PFSK-1 (cell line): ENCODE data around the gene KCNS3.

Experiments
- POLR2AphosphoS5 ChIP-seq: IDR thresholded peaks from 2 replicates; pipeline ENCODE4 v1.6.1; 2012; ENCODE audit warnings: low read depth, mild to moderate bottlenecking, control low read depth, low read length, moderate library complexity
- SIN3A ChIP-seq: IDR thresholded peaks from 2 replicates; pipeline ENCODE4 v1.6.1; 2012; ENCODE audit warnings: mild to moderate bottlenecking, low read length, moderate library complexity, borderline replicate concordance; ENCODE audit not compliant: insufficient read depth
- TF ChIP-seq, protein P1 (sequence below), 2 experiments: IDR thresholded peaks; 2 replicates each; pipeline versions ENCODE4 v1.6.1 to v1.8.0; 2011 to 2012; ENCODE audit warnings: low read depth in 2 of 2, low read length in 2 of 2, control low read depth in 1 of 2, inconsistent platforms in 1 of 2, mild to moderate bottlenecking in 1 of 2, moderate library complexity in 1 of 2; ENCODE audit not compliant: insufficient read depth in 1 of 2

- TF ChIP-seq POLR2AphosphoS5 (no peak), SIN3A (no peak)
- TF ChIP-seq, protein P1, sequence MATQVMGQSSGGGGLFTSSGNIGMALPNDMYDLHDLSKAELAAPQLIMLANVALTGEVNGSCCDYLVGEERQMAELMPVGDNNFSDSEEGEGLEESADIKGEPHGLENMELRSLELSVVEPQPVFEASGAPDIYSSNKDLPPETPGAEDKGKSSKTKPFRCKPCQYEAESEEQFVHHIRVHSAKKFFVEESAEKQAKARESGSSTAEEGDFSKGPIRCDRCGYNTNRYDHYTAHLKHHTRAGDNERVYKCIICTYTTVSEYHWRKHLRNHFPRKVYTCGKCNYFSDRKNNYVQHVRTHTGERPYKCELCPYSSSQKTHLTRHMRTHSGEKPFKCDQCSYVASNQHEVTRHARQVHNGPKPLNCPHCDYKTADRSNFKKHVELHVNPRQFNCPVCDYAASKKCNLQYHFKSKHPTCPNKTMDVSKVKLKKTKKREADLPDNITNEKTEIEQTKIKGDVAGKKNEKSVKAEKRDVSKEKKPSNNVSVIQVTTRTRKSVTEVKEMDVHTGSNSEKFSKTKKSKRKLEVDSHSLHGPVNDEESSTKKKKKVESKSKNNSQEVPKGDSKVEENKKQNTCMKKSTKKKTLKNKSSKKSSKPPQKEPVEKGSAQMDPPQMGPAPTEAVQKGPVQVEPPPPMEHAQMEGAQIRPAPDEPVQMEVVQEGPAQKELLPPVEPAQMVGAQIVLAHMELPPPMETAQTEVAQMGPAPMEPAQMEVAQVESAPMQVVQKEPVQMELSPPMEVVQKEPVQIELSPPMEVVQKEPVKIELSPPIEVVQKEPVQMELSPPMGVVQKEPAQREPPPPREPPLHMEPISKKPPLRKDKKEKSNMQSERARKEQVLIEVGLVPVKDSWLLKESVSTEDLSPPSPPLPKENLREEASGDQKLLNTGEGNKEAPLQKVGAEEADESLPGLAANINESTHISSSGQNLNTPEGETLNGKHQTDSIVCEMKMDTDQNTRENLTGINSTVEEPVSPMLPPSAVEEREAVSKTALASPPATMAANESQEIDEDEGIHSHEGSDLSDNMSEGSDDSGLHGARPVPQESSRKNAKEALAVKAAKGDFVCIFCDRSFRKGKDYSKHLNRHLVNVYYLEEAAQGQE (IDR thresholded peaks at IDR 0.05; ENCODE audit: insufficient read depth in 1 of 2, low read depth in 2 of 2, low read length in 2 of 2): no peak
Observed at GRCh38 chr2:17894556-17894955, 16.1 kb downstream of the KCNS3 start.
